ENCODE measurements around the gene SH3PXD2B. TPM values are rescaled to one million over a fixed set of nuclear protein-coding genes. Genes with fewer than 3 reads are reported as not detected.
"Not testable (repeated sequence)": the region's sequence is repeated elsewhere in the genome, so short reads cannot be mapped to it uniquely, and the experiment has no call there.

SH3PXD2B gene
- polyA plus RNA-seq, 3 donors: 28.7 to 32.1 (median 29.1) TPM

DNA sequence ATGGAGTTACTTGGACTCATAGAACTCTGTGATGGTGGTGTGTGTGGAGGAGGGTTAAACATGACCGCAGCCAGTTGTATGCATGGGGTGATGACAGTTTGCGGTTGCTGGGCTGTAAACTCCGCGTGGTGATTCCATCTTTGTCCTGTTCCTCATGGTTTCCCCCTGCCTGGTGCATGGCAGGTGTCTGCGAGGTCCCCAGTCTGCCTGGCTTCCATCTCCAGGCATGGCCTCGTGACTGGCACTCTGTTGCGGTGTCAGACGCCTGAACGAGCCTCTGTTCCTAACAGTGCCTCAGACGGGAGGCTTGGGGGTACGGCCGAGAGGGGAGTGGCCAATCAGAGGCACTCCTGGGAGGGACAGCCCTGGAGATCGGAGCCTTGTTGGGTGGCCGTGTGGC is 33.9 kb upstream of the SH3PXD2B start:
- no peak for DNase-seq

DNA sequence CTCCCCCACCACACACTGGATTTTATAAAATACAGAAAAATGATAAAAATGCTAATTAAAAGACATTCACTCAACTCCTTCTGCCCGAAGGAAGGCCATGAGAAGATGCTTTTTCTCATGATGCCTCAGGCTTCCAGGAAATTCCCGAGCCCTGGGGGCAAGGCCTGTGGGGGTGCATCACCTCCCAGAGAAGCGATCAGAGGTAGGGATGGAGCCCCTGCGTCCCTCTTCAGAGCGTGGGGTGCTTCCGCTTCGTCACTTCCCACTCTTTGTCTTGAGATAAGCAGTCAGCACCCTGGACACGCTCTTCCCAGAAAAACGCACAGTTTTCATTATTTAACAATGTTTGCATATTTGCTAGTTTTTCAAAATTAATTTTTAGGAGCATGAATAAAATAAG is 33.3 kb upstream of the SH3PXD2B start:
- no peak for DNase-seq

DNA sequence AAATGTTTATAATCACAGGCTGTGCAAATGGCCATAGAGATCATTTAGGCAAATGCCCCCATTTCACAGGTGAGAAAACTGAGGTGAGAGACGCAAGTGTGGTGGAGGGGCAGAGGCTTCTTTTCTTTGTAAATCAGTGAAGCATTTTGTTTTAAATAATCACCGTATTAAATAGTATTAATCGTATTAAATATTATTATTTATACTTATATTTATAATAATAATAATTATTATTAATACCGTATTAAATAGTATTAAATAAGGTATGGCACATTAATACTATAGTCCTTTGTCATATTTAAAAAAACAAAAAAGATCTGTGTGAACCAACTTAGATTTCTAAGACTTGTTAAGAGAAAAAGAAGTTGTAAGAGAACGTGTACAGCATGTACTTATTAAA is 32.6 kb upstream of the SH3PXD2B start:
- no peak for DNase-seq

DNA sequence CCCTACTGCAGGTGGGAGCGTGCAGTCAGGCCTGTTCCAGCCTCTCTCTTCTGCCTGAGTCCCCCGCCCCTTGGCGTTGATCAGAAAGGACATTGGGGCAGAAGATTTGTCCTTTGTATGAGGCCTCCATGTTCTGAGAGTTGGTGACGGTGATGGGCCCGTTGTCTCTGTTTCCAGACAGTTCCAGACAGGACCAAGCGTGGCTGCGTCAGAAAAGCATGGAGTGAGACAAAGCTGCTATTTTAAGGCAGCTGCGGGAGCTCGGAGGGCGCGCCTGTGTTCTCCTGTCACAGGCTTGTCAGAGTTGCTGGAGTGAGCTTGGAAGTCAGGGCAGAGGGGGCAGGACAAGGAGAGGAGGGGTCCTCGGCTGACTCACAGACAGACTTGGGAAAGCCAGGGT is 32.1 kb upstream of the SH3PXD2B start:
- no peak for DNase-seq

DNA sequence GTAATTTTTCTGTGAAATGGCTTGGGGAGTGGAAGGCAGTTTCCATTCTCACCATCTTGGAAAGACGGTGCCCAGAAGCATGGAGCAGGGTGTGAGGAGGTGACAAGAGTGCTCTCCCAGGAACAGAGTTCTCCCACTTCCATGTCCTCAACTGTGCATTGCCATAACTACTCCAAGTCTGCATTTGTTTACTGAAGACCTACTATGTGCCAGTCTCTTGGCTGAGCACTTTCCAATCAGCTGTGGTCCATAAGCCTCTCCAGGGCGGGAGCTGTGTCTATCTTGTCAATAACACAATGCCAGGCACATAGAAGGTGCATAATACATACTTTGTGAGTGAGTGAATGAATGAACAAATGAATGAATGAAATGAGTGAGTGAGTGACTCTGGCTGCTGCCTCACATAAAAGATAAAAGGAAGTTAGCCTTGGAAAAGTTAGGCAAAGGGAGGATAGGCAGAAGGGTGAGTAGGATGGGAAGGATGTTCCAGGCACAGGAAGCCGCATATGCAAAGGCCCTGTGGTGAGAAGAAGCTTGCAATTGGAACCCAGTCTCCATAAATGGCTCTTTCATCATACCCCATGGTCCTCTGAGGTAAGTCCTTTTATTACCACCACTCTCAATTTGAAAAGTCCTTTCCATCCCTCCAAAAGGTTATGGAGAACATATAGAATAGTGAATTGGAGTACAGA is 31.3 kb upstream of the SH3PXD2B start:
- no peak for DNase-seq

DNA sequence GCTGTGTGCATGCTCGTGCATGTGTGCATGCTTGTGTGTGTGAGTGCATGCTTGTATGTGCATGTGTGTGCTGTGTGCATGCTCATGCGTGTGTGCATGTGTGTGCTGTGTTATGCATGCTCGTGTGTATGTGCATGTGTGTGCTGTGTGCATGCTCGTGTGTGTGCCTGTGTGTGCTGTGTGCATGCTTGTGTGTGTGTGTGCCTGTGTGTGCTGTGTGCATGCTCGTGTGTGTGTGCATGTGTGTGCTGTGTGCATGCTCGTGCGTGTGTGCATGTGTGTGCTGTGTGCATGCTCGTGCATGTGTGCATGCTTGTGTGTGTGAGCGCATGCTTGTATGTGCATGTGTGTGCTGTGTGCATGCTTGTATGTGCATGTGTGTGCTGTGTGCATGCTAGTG is 30.3 kb upstream of the SH3PXD2B start:
- no peak for DNase-seq

DNA sequence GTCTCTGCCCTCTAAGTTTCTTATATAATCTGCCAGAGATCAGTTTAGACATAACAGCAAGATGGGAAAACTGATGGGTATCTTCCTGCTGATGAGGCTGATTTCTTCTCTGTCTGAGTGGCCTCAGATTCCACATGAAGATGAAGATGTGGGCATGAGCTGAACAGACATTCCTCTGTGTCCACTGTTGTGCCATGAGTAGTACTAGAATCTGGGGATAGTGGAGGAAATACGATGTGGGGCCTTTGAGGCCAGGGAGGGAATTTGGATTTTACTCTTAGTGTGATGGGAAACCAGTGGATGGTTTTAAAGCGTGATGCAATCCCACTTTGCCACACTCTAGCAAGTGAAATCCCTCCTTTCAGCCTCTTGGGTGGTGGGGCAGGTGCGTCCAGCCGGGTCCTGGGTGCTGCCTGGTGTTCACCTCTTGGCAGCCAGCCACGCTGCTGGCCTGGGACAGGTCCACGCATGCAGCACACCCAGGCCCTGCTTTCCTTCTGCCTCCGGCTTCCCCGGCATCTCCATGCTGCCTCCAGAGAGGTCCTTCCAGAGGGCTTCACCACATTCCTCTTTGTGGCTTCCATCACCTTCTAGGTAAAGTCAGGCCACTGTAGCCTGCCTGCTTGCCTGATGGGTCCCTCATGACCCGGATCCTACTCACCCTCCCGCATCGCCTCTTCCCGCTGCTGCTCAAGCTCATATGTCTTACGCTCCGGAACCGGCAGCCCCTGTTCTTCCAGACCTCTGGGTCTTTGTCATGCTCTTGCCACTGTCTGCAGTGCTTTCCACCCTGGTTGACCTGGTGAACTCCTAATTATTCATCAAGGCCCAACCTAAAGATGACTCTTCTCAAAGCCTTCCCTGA is 28.1 kb upstream of the SH3PXD2B start:
- DNase-seq: no peak

DNA sequence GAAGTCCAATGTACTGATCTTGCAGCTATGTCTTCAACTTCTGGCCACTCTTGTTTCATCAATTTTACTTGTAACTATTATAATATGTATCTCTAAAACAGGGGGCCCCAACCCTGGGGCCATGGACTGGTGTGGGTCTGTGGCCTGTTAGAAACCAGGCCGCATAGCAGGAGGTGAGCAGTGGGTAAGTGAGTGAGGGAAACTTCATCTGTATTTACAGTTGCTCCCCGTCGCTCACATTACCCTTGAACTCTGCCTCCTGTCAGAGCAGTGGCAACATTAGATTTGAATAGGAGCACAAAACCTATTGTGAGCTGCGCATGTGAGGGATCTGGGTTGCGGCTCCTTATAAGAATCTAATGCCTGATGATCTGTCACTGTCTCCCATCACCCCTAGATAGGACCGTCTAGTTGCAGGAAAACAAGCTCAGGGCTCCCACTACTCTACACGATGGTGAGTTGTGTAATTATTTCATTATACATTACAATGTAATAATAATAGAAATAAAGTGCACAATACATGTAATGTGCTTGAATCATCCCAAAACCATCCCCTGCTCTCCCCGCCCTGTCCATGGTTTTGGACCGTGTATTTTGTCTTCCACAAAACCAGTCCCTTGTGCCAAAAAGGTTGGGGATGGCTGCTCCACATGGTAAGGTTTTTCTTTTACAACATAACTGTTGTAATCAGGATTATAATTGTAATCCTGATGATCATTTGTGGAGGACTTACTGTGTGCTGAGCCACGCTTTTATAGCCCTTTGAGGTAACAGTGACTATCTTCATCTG is 26.9 kb upstream of the SH3PXD2B start:
- no peak for DNase-seq

DNA sequence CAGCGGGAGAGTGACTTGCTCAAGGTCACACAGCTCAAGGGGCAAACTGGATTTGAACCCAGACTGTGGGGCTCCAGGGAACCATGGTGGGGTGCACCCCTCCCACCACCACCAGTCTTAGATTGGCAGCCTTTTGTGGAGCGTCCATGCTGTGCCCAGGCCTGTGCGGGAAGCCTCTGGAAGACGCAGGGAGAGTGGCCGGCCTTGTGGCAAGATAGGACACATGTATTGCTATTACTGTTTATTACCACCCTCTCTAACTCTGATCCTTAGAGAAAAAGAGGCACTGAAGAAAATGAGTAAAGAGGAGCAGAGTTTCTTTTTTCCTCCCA is 25.4 kb upstream of the SH3PXD2B start:
- DNase-seq: no peak

DNA sequence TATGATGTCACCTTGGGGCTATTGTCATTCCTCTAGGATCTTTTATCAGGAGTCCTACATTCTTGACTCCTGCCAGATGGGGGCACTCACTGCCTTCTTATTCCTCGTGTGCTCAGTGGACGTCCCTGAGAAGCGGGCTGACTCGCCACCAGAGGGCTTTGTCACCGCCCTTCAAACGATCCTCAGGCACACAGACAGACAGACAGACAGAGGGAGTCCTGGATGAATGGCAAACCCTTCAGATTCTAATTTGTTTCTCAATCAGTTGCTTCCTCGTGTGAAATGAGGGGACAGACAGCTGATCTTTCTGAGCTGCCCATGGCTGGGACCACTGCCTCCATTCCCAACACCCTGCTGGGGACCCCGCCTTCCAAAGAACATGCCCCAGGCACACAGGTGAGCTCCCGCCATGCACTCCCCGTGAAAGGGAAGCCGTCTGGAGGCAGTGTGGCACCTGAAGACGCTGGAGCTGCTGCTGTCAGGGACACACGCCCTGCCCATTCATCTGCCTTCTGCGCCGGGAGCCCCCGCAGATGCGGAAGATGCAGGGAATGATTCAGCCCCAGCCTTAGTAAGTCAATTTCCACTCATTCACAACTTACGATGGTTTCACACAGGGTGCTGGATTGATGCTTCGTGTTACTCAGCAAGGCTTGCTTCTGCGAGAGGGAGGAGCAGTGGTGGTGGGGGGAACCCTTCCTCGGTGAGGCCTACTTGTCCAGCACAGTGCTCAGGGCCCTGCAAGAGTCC is 24.9 kb upstream of the SH3PXD2B start:
- peak; percentile 87 for DNase-seq

DNA sequence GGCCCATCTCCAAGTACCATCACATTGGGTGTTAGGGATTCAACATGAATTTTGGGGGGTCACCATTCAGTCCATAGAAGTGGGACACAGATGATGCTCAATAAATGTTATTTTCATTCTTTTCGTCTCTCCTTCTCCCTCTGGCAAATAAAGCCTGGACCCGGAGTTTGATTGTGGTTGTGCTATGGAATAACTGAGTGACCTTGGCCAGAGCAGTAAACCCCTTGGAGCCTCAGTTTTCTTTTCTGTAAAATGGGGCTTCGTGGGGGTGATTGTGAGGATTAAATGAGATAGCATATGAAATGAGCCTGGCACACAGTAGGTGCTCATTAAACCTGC is 24.3 kb upstream of the SH3PXD2B start:
- not testable (repeated sequence) for DNase-seq

DNA sequence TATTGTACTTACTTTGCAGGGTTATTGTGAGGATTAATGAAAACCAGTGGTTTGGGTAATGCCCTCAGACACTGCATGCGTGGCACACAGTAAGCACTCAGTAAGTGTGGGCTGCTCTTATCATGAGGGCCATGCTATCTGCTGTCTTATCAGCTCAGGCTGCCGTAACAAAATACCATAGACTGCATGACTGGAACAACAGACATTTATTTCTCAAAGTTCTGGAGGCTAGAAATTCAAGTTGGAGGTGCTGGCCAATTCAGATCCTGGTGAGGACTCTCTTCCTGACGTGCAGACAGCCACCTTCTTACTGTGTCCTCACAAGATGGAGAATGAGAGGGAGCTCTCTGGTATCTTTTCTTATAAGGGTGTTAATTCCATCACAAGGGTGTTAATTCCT is 23.9 kb upstream of the SH3PXD2B start:
- no peak for DNase-seq

DNA sequence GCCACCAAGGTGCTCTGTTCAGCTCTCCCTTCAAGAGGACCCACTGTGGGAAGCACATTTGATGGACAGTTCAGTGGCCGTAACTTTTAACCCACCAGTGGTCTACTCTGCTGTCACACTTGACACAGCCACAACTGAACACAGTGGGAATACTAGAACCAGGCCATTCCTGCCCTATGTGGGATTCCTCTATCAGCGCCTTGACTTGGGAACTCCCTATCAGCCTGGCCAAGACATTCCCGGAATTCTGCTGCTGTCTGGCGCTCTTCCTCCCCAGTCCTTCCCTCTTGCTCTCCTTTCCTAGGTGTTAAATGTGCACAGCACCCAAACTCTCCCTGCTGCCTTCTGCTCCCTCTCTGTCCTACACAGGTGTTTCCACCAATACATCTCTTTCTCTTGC is 23.1 kb upstream of the SH3PXD2B start:
- no peak for DNase-seq

DNA sequence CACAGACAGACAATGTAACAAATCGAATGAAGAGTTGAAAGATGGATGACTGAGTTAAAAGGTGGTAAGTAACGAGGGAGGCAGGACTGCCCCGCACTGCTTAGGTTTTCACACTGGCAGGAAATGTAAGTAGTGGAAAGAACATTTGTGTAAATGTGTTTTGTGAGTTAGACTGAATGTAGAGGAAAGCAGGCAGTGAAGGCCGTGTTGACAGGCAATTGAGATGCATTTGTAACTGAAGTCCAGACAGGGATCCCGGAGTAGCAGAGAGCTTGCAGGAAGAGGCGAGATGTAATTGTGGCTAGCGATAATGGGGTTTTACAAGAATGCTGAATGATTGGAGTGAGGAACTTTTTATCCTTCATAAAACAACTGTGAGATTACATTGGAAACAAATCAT is 20.0 kb upstream of the SH3PXD2B start:
- DNase-seq: no peak

DNA sequence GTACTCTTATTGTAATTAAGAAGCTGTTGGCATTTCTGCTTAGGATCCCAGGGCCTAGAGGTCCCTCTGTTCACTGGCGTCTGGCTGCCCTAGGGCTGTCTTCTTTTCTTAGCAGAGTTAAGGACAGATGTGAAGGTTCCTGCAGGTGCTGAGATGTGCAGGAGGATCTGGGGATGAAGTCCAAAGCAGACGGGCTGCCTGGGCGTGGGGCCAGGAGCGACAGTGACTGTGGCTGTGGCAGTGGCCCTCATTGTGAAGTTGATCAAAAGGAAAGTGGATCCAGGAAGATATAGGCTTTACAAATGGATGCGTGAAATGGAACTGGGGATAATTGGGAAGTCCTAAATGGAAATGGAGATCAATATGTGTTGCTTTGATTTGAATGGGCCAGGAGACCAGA is 19.1 kb upstream of the SH3PXD2B start:
- DNase-seq: no peak

DNA sequence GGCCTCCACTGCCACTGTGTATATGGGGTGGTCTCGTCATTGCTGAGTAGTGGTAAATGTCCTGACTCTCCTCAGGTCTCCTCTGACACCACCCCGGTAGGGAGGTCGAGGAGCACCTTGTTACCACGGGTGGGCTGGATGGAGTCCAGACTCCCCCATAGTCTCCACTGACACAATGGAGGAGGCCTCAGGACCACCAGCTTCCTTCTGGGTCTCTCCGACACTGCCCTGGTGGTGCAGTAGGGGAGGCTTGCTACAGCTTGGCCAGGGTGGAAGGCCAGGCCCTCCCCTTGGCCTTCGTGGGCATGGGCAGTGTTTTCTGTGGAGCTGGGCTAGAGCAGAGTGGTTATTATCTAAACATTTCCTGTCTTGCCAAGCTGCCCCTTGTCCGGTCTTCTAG is 15.4 kb upstream of the SH3PXD2B start:
- no peak for DNase-seq

DNA sequence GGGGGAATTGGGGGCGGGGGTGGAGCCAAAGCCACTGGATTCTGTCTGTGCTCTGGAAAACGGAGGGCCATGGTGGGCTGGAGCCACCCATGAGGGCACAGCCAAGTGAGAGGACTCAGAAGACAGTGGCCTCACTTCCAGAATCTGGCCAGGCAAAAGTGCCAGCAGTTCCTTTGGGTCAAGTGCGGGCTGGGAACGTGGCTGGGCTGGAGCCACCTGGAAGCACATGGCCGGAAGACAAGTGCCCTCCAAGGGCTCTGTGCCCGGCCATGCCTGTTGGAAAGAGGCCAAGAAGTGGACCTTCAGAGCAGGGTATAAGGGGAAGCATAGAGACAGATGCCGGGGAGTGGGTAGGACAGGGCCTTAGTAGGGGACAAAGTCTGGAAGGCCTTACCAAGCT is 11.7 kb upstream of the SH3PXD2B start:
- DNase-seq: no peak

DNA sequence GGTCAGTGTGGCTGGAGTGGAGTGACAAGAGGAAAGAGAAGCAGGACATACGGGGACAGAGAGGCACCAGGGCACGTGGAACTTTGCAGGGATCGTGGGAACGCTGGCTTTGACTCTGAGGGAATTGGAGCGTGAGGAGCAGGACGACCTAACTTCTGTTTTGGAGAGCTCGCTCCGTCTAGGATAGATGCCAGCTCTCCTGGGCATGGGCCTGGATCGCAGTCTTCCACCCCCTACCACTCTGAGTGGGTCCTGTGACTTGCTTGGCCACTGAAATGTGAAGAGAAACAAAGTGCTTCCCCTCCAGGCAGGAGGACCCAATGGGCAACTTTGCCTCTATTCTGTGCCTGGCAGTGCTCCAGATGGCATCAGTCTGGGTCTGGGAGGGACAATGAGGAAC is 8.7 kb upstream of the SH3PXD2B start:
- no peak for DNase-seq

DNA sequence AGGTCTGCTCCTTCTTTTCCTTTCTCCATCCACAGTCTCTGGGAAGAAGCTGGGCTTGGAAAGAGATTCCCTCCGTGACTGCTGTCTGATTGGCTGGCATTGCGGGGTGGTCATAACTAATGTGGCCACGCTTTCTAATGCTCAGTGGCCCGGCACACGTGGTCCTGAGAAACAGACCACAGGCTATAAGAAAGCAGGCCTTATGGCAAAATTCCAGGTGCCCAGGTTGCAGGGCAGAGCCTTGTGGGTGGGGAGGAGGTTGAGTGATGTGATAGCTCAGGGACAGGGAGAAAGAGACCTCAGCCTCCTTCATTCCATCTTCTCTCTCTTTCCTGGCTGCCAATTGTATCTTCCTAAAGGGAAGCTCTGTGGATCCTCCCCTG is 5.4 kb upstream of the SH3PXD2B start:
- no peak for DNase-seq

DNA sequence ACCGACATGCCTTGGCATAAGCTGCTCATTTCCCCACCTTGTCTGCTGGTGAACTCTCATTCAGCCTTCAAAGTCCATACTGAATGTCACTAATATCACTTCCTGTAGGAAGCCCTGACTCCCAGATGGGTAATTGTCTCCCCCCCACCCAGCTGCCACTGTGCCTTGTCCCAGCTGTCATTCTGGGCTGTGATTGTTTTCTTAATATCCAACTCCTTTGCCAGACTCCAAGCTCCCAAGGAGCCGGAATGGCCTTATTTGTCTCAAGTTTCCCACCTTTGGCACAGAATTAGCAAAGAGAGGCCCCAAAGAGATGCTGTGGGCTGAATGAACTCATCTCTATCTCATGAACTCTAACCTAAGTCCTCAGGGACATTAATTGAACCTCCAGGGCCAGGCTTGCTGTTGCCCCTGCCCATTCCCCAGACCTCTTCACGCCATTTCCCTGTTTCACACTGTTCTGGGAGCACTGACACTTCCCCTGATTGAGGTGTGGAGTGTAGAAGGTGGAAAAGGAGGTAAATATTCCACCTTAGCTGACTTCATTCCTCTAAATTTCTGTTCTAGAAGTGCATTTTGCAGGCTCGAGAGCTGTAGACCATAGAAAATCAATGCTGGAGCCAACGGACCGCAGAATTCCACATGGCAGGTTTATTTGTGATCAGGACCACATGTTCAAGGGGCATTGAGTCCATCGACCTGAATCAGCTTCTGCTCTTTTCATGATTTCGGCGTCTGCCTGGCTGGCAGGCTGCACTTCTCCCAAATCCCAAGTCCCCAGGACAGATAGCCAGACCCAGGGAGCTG is 4.9 kb upstream of the SH3PXD2B start:
- no peak for DNase-seq

DNA sequence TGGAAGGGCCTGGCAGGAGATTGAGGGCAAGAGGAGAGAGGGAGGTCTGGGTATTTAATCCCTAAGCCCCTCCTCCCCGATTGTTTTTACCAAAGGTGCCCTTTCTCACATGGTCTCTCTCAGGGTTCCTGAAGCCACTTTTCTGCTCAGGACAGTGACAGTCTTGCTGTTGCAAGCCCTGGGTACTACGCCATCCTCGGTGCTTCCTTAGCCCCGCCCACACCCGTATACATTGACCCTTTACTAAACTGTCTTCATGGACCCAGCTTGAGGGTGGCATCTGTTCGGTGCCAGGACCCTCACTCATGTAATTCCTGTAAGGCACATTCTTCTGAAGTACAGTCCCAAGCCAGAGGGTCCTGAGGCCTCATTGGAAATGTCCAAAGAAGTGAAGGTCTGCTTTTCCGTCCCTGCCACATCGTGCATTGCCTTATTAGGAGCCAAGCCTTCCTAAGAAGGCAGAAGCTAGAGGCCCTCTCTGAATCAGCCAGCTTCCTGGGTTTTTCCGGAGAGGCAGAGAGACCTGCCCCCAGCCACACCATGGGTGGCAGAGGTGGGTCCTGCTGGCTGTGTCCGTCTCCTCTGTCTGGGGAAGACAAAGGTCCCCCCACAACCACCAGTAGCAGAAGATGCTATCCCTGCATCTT is 1.9 kb upstream of the SH3PXD2B start:
- DNase-seq: no peak

Data from renal pelvis (tissue), 4 donors.